ENCODE data around the gene LCP1.
A peak's percentile ranks its signal among the peaks of the same experiment; 100 is the strongest.

Gene LCP1

GRCh38 chr13:46145135-46145534 is 36.8 kb downstream of the LCP1 start:
- Histone ChIP-seq H2AFZ (no peak overlapping the region), H3K4me2 (ENCODE audit: low read length) (no peak overlapping the region), H3K36me3 (ENCODE audit: control insufficient read depth, insufficient read depth, low read length) (no peaks in the 10 kb centered on the region), H3K4me3 (ENCODE audit: low read depth, low read length) (no peak overlapping the region), H3K9ac (no peak overlapping the region), H3K79me2 (no peaks in the 10 kb centered on the region), H3K4me1 (peaks cover 3% of the 10 kb centered on the region), H3K27ac (no peak overlapping the region), H3K27me3 (ENCODE audit: control insufficient read depth, insufficient read depth, low read length) (no peaks in the 10 kb centered on the region), H3K9me3 (ENCODE audit: control insufficient read depth, low read length) (no peaks in the 10 kb centered on the region)
- TF ChIP-seq, protein P1, sequence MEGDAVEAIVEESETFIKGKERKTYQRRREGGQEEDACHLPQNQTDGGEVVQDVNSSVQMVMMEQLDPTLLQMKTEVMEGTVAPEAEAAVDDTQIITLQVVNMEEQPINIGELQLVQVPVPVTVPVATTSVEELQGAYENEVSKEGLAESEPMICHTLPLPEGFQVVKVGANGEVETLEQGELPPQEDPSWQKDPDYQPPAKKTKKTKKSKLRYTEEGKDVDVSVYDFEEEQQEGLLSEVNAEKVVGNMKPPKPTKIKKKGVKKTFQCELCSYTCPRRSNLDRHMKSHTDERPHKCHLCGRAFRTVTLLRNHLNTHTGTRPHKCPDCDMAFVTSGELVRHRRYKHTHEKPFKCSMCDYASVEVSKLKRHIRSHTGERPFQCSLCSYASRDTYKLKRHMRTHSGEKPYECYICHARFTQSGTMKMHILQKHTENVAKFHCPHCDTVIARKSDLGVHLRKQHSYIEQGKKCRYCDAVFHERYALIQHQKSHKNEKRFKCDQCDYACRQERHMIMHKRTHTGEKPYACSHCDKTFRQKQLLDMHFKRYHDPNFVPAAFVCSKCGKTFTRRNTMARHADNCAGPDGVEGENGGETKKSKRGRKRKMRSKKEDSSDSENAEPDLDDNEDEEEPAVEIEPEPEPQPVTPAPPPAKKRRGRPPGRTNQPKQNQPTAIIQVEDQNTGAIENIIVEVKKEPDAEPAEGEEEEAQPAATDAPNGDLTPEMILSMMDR (IDR thresholded peaks at IDR 0.05) = no peak

GRCh38 chr13:46143184-46143701 is 38.7 kb downstream of the LCP1 start:
- Histone ChIP-seq H3K27me3 (ENCODE audit: control insufficient read depth, insufficient read depth, low read length) (no peaks in the 10 kb centered on the region), H3K9ac (no peak overlapping the region), H3K4me2 (ENCODE audit: low read length) (no peak overlapping the region), H3K36me3 (ENCODE audit: control insufficient read depth, insufficient read depth, low read length) (no peaks in the 10 kb centered on the region), H3K27ac (no peak overlapping the region), H2AFZ (no peak overlapping the region), H3K4me3 (ENCODE audit: low read depth, low read length) (no peak overlapping the region), H3K4me1 (peaks cover 3% of the 10 kb centered on the region), H3K9me3 (ENCODE audit: control insufficient read depth, low read length) (no peaks in the 10 kb centered on the region), H3K79me2 (no peaks in the 10 kb centered on the region)
- TF ChIP-seq, protein P1 (IDR thresholded peaks at IDR 0.05) = no peak

DNA sequence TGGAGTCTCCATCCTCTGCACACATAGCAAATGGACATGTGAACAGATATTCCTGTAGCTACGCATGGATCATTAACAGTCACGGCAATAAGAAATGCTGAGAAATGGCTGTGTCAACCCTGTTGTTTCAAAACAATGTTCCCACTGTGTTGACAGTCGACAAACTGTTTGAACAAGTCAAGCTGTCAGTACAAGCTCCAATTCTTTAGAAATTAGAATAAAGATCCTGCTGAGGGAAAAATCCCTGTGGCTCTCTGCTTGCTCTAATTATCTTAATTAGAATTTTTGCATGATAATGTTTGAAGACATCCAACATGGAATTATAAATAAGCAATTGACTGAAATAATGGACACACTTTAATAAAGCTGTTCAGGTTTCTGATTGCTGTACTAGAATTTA is 39.2 kb downstream of the LCP1 start:
- TF ChIP-seq, protein P1 (IDR thresholded peaks at IDR 0.05) = no peak
- Histone ChIP-seq H3K27me3 (ENCODE audit: control insufficient read depth, insufficient read depth, low read length) (no peaks in the 10 kb centered on the region), H2AFZ (peak overlapping the region; percentile 22), H3K4me1 (peaks cover 3% of the 10 kb centered on the region), H3K9me3 (ENCODE audit: control insufficient read depth, low read length) (no peaks in the 10 kb centered on the region), H3K4me2 (ENCODE audit: low read length) (peak overlapping the region; percentile 31), H3K9ac (no peak overlapping the region), H3K79me2 (no peaks in the 10 kb centered on the region), H3K4me3 (ENCODE audit: low read depth, low read length) (no peak overlapping the region), H3K27ac (no peak overlapping the region), H3K36me3 (ENCODE audit: control insufficient read depth, insufficient read depth, low read length) (no peaks in the 10 kb centered on the region)

- Histone ChIP-seq H3K4me1 (peaks cover 10% of the 10 kb centered on the region), H3K4me3 (ENCODE audit: low read depth, low read length) (no peak overlapping the region), H3K36me3 (ENCODE audit: control insufficient read depth, insufficient read depth, low read length) (no peaks in the 10 kb centered on the region), H3K9me3 (ENCODE audit: control insufficient read depth, low read length) (no peaks in the 10 kb centered on the region), H3K27me3 (ENCODE audit: control insufficient read depth, insufficient read depth, low read length) (no peaks in the 10 kb centered on the region), H3K9ac (no peak overlapping the region), H3K79me2 (no peaks in the 10 kb centered on the region), H2AFZ (no peak overlapping the region), H3K27ac (no peak overlapping the region), H3K4me2 (ENCODE audit: low read length) (no peak overlapping the region)
- TF ChIP-seq, protein P1 (IDR thresholded peaks at IDR 0.05) = no peak
Observed at GRCh38 chr13:46140044-46140443, 41.9 kb downstream of the LCP1 start.

DNA sequence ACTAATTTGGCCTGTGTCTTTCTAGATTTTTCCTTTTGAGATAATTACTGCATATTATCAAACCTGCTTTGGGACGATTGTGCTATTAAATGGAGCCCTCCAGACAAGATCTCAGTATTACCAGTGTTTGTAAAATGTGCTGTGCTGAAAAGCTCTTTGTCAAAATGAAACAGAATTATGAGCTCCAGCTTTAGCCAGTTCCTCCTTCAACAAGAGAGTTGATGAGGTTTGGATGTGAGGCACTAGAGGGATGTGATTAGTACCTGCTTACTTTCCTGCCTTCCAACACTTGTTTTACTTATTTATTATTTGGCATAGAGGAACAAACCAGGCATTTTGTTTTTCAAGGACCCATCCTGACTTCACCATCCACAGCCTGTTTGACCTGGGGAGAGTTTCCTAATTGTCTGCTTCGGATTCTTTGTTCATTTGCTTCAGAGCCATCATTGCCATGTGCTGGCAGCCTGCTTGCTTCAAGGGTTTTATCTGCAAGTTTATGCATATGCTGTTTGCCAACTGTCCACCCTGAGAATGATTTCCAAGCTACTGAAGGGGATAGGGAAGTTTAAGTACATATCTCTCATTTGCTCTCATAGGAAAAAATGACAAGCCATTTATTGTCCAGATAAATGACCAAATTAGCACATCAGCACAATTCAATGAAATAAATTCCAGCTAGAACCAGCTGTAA is 44.2 kb downstream of the LCP1 start:
- no peaks in the 10 kb centered on the region for H3K36me3 ChIP-seq (ENCODE audit: control insufficient read depth, insufficient read depth, low read length)
- H3K27ac ChIP-seq = no peak overlapping the region
- no peaks in the 10 kb centered on the region for H3K9me3 ChIP-seq (ENCODE audit: control insufficient read depth, low read length)
- peaks cover 11% of the 10 kb centered on the region for H3K4me1 ChIP-seq
- no peak overlapping the region for H3K4me2 ChIP-seq (ENCODE audit: low read length)
- no peak overlapping the region for H2AFZ ChIP-seq
- no peak overlapping the region for H3K4me3 ChIP-seq (ENCODE audit: low read depth, low read length)
- no peaks in the 10 kb centered on the region for H3K27me3 ChIP-seq (ENCODE audit: control insufficient read depth, insufficient read depth, low read length)
- no peak overlapping the region for H3K9ac ChIP-seq
- TF ChIP-seq, protein P1 (IDR thresholded peaks at IDR 0.05) = no peak
- H3K79me2 ChIP-seq = no peaks in the 10 kb centered on the region
